SK-N-MC (cell line): Measurements from ENCODE around the gene CEP57L1.
"Not testable (repeated sequence)": the region's sequence is repeated elsewhere in the genome, so short reads cannot be mapped to it uniquely, and the experiment has no call there.

Source experiments
- EZH2 ChIP-seq: fragments of 200-600 bp; sonication (generic); IDR thresholded peaks from one replicate; pipeline ENCODE4 v1.6.1; 2017; ENCODE audit warnings: antibody characterized with exemption
- FOXP2 ChIP-seq: optimal IDR thresholded peaks from 2 replicates; pipeline ENCODE3; 2011; ENCODE audit warnings: mild to moderate bottlenecking, moderate library complexity; ENCODE audit not compliant: insufficient read depth; ENCODE audit errors: extremely low read length, control extremely low read depth
- POLR2AphosphoS5 ChIP-seq: IDR thresholded peaks from 2 replicates; pipeline ENCODE4 v1.6.1; 2012; ENCODE audit warnings: mild to moderate bottlenecking, low read depth, low read length, borderline replicate concordance

DNA sequence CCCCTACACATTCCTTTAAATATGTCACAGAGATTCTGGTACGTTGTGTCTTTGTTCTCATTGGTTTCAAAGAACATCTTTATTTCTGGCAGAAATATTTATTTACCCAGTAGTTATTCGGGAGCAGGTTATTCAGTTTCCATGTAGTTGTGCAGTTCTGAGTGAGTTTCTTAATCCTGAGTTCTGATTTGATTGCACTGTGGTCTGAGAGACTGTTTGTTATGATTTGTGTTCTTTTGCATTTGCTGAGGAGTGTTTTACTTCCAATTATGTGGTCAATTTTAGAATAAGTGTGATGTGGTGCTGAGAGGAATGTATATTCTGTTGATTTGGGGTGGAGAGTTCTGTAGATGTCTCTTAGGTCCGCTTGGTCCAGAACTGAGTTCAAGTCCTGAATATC is 17.4 kb downstream of the CEP57L1 start:
- not testable (repeated sequence) for TF ChIP-seq POLR2AphosphoS5, EZH2, FOXP2
